LNCAP (cell line): ENCODE results near the gene SLC22A23.

Source experiments
- CTCF ChIP-seq: fragments of 450-650 bp; IDR thresholded peaks from 2 replicates; pipeline ENCODE4 v1.5.1; 2017; ENCODE audit warnings: mild to moderate bottlenecking

SLC22A23 gene

GRCh38 chr6:3226481-3227362 is 230.1 kb downstream of the SLC22A23 start:
- TF ChIP-seq CTCF: no peak

- TF ChIP-seq CTCF: no peak
Measured at GRCh38 chr6:3226042-3226441, 230.8 kb downstream of the SLC22A23 start.

- no peak for TF ChIP-seq CTCF
Measured at GRCh38 chr6:3222506-3223038, 234.3 kb downstream of the SLC22A23 start.

GRCh38 chr6:3221578-3221977 is 235.3 kb downstream of the SLC22A23 start:
- TF ChIP-seq CTCF: no peak

- TF ChIP-seq CTCF: no peak
Measured at GRCh38 chr6:3220366-3220765, 236.5 kb downstream of the SLC22A23 start.
